ENCODE data around the gene SAMMSON.

The SAMMSON gene

DNA sequence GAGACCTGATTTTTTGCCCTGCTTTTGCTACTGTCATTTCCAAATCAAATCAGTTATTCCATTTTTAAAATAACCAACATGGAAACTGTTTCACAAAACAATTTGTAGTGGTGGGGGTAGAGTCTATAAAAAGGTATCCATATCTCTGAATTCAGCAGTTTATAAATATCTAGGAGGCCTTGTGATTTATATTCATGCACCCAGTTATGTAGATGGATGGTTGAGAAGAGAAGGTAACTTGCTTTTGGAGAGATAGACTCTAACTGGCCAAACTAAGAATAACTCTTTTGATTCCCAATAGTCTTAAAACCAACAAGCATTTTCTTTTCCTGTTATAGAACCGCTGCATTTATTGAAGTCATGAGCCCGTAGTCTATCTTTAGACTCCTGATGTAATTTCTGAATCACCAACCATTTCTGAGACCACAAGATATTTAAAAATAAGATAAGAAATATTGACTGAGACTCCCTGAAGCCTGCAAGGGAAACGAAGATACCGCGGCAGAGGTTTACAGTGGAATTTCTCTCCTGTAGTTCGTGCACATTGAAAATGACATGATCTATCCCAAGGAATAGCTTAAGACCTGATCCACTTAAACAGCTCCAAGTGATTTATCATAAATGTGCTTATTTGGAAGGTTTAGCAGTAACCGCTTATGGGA lies 68.5 kb downstream of the SAMMSON start:
- no peak for DNase-seq (ENCODE audit: low spot score)
- TF ChIP-seq, protein P1, sequence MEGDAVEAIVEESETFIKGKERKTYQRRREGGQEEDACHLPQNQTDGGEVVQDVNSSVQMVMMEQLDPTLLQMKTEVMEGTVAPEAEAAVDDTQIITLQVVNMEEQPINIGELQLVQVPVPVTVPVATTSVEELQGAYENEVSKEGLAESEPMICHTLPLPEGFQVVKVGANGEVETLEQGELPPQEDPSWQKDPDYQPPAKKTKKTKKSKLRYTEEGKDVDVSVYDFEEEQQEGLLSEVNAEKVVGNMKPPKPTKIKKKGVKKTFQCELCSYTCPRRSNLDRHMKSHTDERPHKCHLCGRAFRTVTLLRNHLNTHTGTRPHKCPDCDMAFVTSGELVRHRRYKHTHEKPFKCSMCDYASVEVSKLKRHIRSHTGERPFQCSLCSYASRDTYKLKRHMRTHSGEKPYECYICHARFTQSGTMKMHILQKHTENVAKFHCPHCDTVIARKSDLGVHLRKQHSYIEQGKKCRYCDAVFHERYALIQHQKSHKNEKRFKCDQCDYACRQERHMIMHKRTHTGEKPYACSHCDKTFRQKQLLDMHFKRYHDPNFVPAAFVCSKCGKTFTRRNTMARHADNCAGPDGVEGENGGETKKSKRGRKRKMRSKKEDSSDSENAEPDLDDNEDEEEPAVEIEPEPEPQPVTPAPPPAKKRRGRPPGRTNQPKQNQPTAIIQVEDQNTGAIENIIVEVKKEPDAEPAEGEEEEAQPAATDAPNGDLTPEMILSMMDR (IDR thresholded peaks at IDR 0.05; ENCODE audit: extremely low read depth, missing control alignments), result no peak

DNA sequence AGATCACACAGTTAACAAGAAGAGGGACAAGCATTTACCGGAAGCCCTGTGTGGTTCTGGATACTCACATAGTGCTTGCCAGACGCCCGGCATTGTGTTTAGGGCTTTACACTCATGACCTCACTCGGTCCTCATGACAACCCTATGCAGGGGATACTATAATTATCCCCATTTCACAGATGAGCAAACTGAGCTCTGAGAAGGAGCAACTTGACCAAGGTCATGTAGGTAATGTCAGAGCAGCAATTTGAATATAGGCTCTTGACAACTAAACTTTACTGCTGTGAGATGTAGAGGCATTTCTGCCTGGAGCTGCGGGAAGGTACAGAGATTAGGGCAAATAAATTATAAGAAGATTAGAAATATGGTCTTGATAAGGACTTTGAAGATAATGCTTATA lies 70.0 kb downstream of the SAMMSON start:
- TF ChIP-seq, protein P1 (IDR thresholded peaks at IDR 0.05; ENCODE audit: extremely low read depth, missing control alignments), result no peak

DNA sequence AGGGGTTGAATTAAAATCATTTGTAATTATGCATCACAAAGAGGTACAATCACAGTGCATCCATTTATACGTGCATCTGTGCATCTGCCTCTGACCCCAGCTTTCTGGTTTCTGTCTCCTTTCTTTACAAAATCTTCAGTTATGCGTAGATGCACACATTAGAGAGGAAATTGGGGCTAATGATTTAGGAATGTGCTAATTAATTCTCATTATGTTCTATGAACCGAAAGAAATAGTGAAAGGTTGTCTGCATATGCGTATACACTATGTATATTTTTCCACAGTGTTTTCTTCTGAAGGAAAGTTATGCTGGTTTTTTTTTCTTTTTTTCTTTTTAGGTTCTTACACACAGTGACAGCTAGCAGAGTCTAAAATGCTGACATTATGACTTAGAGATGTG lies 71.6 kb downstream of the SAMMSON start:
- TF ChIP-seq, protein P1 (IDR thresholded peaks at IDR 0.05; ENCODE audit: extremely low read depth, missing control alignments), result no peak

More for the DNA sequence above, 70.0 kb downstream of the SAMMSON start:
- no peak for DNase-seq (ENCODE audit: low spot score)

DNA sequence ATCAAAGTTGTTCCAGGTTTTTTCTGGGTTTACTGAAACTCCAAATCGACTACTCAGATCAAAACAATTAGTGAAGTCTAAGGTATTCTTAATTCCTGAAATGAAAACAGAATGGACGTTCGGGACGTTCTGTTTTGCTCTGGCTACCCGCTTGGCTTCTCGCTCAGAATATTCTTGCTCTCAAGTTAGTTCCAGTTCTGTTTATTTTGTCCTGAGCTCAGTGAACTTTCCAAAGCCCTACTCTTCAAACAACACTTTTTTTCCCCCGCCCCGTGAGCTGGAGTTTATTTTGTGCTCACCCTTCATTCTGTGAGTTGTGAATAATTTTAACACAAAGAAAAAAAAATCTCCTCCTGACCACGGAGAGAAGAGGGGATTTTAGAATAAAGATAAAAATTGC lies 72.6 kb downstream of the SAMMSON start:
- TF ChIP-seq, protein P1 (IDR thresholded peaks at IDR 0.05; ENCODE audit: extremely low read depth, missing control alignments), result no peak
- DNase-seq (ENCODE audit: low spot score), result no peak

More for the DNA sequence above, 71.6 kb downstream of the SAMMSON start:
- DNase-seq (ENCODE audit: low spot score), result no peak

DNA sequence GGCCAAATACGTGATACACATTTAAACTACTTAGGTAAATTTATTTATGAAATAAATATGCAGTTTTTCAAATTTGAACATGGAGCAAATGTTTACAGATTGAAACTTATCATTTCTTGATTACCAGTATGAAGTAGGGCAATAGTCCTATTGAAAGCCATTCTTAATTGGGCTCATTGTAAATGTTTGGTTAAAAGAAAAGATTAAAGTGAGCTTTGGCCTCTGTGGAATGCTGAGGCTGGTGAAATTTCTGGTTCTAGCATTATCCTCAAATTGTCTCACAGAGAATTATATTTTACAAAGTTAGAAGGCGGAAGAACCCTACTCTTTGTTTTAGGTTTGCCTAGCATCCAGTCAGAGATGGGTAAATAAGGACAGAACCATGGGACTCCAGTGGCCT lies 73.2 kb downstream of the SAMMSON start:
- no peak for DNase-seq (ENCODE audit: low spot score)
- TF ChIP-seq, protein P1 (IDR thresholded peaks at IDR 0.05; ENCODE audit: extremely low read depth, missing control alignments), result no peak

DNA sequence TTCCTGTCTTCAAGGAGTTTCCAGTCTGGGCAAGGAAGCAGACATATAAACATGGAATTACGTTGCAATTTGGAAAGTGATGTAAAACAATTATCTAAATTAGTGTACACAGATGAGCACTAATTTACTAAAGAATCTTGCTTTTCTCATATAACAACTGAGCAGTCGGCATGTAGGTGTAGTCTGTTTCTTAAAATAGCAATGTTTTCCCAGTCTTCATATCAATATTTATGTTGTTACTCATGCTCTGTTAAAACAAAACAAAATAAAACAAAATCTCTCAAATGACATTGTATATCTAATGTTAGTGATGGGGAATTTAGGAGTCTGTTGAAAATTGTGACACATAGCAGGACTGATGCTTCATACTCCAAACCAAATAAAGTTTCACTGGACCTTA lies 75.6 kb downstream of the SAMMSON start:
- no peak for DNase-seq (ENCODE audit: low spot score)
- TF ChIP-seq, protein P1 (IDR thresholded peaks at IDR 0.05; ENCODE audit: extremely low read depth, missing control alignments), result no peak

DNA sequence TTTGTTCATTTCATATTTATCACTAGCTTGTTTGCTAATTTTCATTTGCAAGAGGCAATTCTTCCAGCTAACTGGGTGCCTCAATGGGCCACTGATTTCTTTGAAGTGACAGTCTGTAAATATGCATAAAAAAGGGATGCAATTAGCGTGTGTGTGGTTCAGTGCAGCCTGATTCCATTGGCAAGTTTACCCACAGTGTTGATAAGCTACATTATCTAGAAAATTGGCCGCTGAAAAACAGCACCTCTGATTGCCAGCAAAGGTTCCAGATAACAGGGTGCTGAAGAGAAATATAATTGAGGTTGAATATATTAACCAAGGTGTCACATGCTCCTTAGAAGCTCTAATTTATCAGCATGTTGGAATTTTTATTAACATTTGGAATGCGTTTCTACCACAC lies 76.9 kb downstream of the SAMMSON start:
- TF ChIP-seq, protein P1 (IDR thresholded peaks at IDR 0.05; ENCODE audit: extremely low read depth, missing control alignments), result no peak
- no peak for DNase-seq (ENCODE audit: low spot score)
